ENCODE data around the gene DNAJC12. TPM values are rescaled to one million over a fixed set of nuclear protein-coding genes. Genes with fewer than 3 reads are reported as not detected.

The DNAJC12 gene
- total RNA-seq, 4 donors from 2014 or later = 0.77 to 8.8 (median 6.0) TPM

- no peak for TF ChIP-seq CTCF (IDR thresholded peaks at IDR 0.05)
- TF ChIP-seq POLR2A (IDR thresholded peaks at IDR 0.05) = no peak
- Histone ChIP-seq H3K4me1 (no peaks in the 10 kb centered on the region), H3K27ac (no peak overlapping the region), H3K9me3 (no peaks in the 10 kb centered on the region), H3K4me3 (no peak overlapping the region), H3K27me3 (no peaks in the 10 kb centered on the region), H3K36me3 (no peaks in the 10 kb centered on the region)
- intact Hi-C loops (cut with DNase I; ENCODE audit: low total_unique reads) = no loop called here
- no peak for DNase-seq
Measured at GRCh38 chr10:67875340-67876238, 37.6 kb upstream of the DNAJC12 start.

- no peak for DNase-seq
- H3K9me3 ChIP-seq = no peaks in the 10 kb centered on the region
- TF ChIP-seq POLR2A (IDR thresholded peaks at IDR 0.05) (no peak), CTCF (IDR thresholded peaks at IDR 0.05) (no peak)
- no peaks in the 10 kb centered on the region for H3K27me3 ChIP-seq
- no peaks in the 10 kb centered on the region for H3K4me1 ChIP-seq
- no peak overlapping the region for H3K4me3 ChIP-seq
- H3K27ac ChIP-seq = no peak overlapping the region
- no peaks in the 10 kb centered on the region for H3K36me3 ChIP-seq
- intact Hi-C loops (cut with DNase I; ENCODE audit: low total_unique reads) = no loop called here
Measured at GRCh38 chr10:67869996-67870395, 32.0 kb upstream of the DNAJC12 start.

GRCh38 chr10:67868132-67868531 is 30.1 kb upstream of the DNAJC12 start:
- no peak for TF ChIP-seq POLR2A (IDR thresholded peaks at IDR 0.05)
- TF ChIP-seq CTCF (IDR thresholded peaks at IDR 0.05) = no peak
- Histone ChIP-seq H3K27ac (no peak overlapping the region), H3K4me3 (no peak overlapping the region), H3K4me1 (no peaks in the 10 kb centered on the region), H3K9me3 (no peaks in the 10 kb centered on the region), H3K36me3 (no peaks in the 10 kb centered on the region), H3K27me3 (no peaks in the 10 kb centered on the region)
- DNase-seq = no peak
- intact Hi-C loops (cut with DNase I; ENCODE audit: low total_unique reads) = no loop called here

GRCh38 chr10:67864607-67865371 is 26.8 kb upstream of the DNAJC12 start:
- no peak for DNase-seq
- H3K9me3 ChIP-seq = no peaks in the 10 kb centered on the region
- no peaks in the 10 kb centered on the region for H3K36me3 ChIP-seq
- intact Hi-C loops (cut with DNase I; ENCODE audit: low total_unique reads) = no loop called here
- TF ChIP-seq POLR2A (IDR thresholded peaks at IDR 0.05) (no peak), CTCF (IDR thresholded peaks at IDR 0.05) (no peak)
- H3K4me3 ChIP-seq = no peak overlapping the region
- H3K27ac ChIP-seq = no peak overlapping the region
- H3K27me3 ChIP-seq = no peaks in the 10 kb centered on the region
- no peaks in the 10 kb centered on the region for H3K4me1 ChIP-seq

- TF ChIP-seq CTCF (IDR thresholded peaks at IDR 0.05) (no peak), POLR2A (IDR thresholded peaks at IDR 0.05) (no peak)
- Histone ChIP-seq H3K27me3 (no peaks in the 10 kb centered on the region), H3K27ac (no peak overlapping the region), H3K36me3 (no peaks in the 10 kb centered on the region), H3K4me3 (no peak overlapping the region), H3K4me1 (no peaks in the 10 kb centered on the region), H3K9me3 (no peaks in the 10 kb centered on the region)
- no peak for DNase-seq
- intact Hi-C loops (cut with DNase I; ENCODE audit: low total_unique reads) = no loop called here
Measured at GRCh38 chr10:67863094-67863493, 25.1 kb upstream of the DNAJC12 start.

Measured in uterus (tissue), 4 donors.